CD14-positive monocyte (primary cell): ENCODE results near the gene HORMAD2. TPM values are rescaled to one million over a fixed set of nuclear protein-coding genes. Genes with fewer than 3 reads are reported as not detected.

Experiments
- DNase-seq, 3 donors: peaks; one replicate each; pipeline ENCODE4 v3.0.0-alpha.2; 2011 to 2022
- H2AFZ ChIP-seq: 2 replicates; pipeline ENCODE4 v1.6.0; 2012; ENCODE audit warnings: mild to moderate bottlenecking, low read depth, low read length, inconsistent platforms; ENCODE audit not compliant: insufficient read depth, poor library complexity, severe bottlenecking
- H3K27ac ChIP-seq, 2 donors: 1 replicate in 1 of 2; 2 replicates in 1 of 2; pipeline ENCODE4 v1.5.1; 2012 to 2013; ENCODE audit warnings: low read length in 2 of 2, control low read depth in 1 of 2, inconsistent platforms in 1 of 2, low read depth in 1 of 2, mild to moderate bottlenecking in 1 of 2
- H3K27me3 ChIP-seq, 2 donors: one replicate each; pipeline versions ENCODE4 v1.6.0 to v1.6.1; 2011 to 2013; ENCODE audit warnings: low read length in 2 of 2; ENCODE audit not compliant: control insufficient read depth in 2 of 2, insufficient read depth in 2 of 2
- H3K36me3 ChIP-seq, 2 donors: replicated peaks in 1 of 2; 1 replicate in 1 of 2; 2 replicates in 1 of 2; pipeline versions ENCODE4 v1.5.1 to v1.6.1; 2012 to 2013; ENCODE audit warnings: low read length in 2 of 2, control low read depth in 1 of 2, inconsistent platforms in 1 of 2, mild to moderate bottlenecking in 1 of 2; ENCODE audit not compliant: insufficient read depth in 2 of 2, control insufficient read depth in 1 of 2
- H3K4me1 ChIP-seq, 2 donors: 1 replicate in 1 of 2; 2 replicates in 1 of 2; pipeline versions ENCODE4 v1.5.1 to v1.6.1; 2012 to 2013; ENCODE audit warnings: low read length in 2 of 2, control low read depth in 1 of 2, inconsistent platforms in 1 of 2, mild to moderate bottlenecking in 1 of 2, moderate library complexity in 1 of 2; ENCODE audit not compliant: insufficient read depth in 2 of 2, control insufficient read depth in 1 of 2
- H3K4me2 ChIP-seq: replicated peaks from 2 replicates; pipeline ENCODE3; 2012; ENCODE audit warnings: low read length, moderate library complexity, mild to moderate bottlenecking; ENCODE audit not compliant: poor library complexity, severe bottlenecking; ENCODE audit errors: extremely low read depth
- H3K4me3 ChIP-seq, 3 experiments: fragments of 200-600 bp in 1 of 3; sonication (generic) in 1 of 3; replicated peaks in 1 of 3; 1 replicate in 2 of 3; 2 replicates in 1 of 3; pipeline ENCODE4 v1.5.1; 2011 to 2013; ENCODE audit warnings: low read length in 3 of 3, mild to moderate bottlenecking in 3 of 3, control low read depth in 2 of 3, low read depth in 2 of 3, inconsistent platforms in 1 of 3, moderate library complexity in 1 of 3
- H3K79me2 ChIP-seq: 2 replicates; pipeline ENCODE4 v1.6.0; 2012; ENCODE audit warnings: mild to moderate bottlenecking, control low read depth, inconsistent platforms, low read length, moderate library complexity; ENCODE audit not compliant: insufficient read depth
- H3K9ac ChIP-seq: 2 replicates; pipeline ENCODE4 v1.6.0; 2017; ENCODE audit warnings: low read length, mild to moderate bottlenecking; ENCODE audit not compliant: insufficient read depth, poor library complexity, severe bottlenecking
- H3K9me3 ChIP-seq, 2 donors: replicated peaks in 1 of 2; 1 replicate in 1 of 2; 2 replicates in 1 of 2; pipeline versions ENCODE4 v1.5.1 to v1.6.1; 2012 to 2013; ENCODE audit warnings: low read length in 2 of 2, control low read depth in 1 of 2; ENCODE audit not compliant: control insufficient read depth in 1 of 2, insufficient read depth in 1 of 2
- H4K20me1 ChIP-seq: 2 replicates; pipeline ENCODE4 v1.6.0; 2012; ENCODE audit warnings: mild to moderate bottlenecking, low read length, control low read depth, moderate library complexity; ENCODE audit not compliant: insufficient read depth
- H3K27ac Mint-ChIP-seq, 7 donors: one replicate each; pipeline ENCODE4 v1.8.0; 2020; ENCODE audit warnings: mild to moderate bottlenecking in 7 of 7, mixed read lengths in 7 of 7, moderate library complexity in 6 of 7, inconsistent platforms in 2 of 7
- H3K27me3 Mint-ChIP-seq, 3 donors: one replicate each; pipeline ENCODE4 v1.8.0; 2021 to 2022; ENCODE audit warnings: low read depth in 3 of 3, mild to moderate bottlenecking in 3 of 3, mixed read lengths in 3 of 3, moderate library complexity in 3 of 3, inconsistent platforms in 1 of 3
- H3K36me3 Mint-ChIP-seq, 2 donors: one replicate each; pipeline ENCODE4 v1.8.0; 2020; ENCODE audit warnings: mixed read lengths in 2 of 2, inconsistent platforms in 1 of 2, mild to moderate bottlenecking in 1 of 2
- H3K4me1 Mint-ChIP-seq: one replicate; pipeline ENCODE4 v1.8.0; 2020; ENCODE audit warnings: mild to moderate bottlenecking, mixed read lengths
- H3K4me3 Mint-ChIP-seq, 2 donors: one replicate each; pipeline ENCODE4 v1.8.0; 2020; ENCODE audit warnings: mild to moderate bottlenecking in 2 of 2, mixed read lengths in 2 of 2, moderate library complexity in 1 of 2
- H3K9me3 Mint-ChIP-seq, 7 donors: one replicate each; pipeline ENCODE4 v1.8.0; 2020 to 2022; ENCODE audit warnings: mixed read lengths in 7 of 7, mild to moderate bottlenecking in 6 of 7, moderate library complexity in 6 of 7, inconsistent platforms in 2 of 7
- WGBS: methylation state at CpG from one replicate; pipeline ENCODE4 v1.1.5; 2013; ENCODE audit warnings: missing lambda C conversion rate; ENCODE audit not compliant: insufficient coverage; 5-methylcytosine and 5-hydroxymethylcytosine counted together
- intact Hi-C, 2 donors: fragments of 100-400 bp; cut with micrococcal nuclease; formaldehyde crosslinking; loops; one replicate each; pipeline versions ENCODE4 v1.15.0 to v1.15.1; 2023
- polyA plus RNA-seq, 3 donors: library from polyadenylated mRNA; depleted of rRNA in 1 of 3; unstranded in 2 of 3; stranded (reverse) in 1 of 3; fragments of 300-500 nt in 2 of 3; fragments of >200 nt in 1 of 3; fragmentation: Illumina TruSeq in 2 of 3; gene quantifications; 1 replicate in 2 of 3; 2 replicates in 1 of 3; pipeline ENCODE4 v1.2.3, GENCODE V29; 2012 to 2021
- TF ChIP-seq, protein P1 (sequence below): fragments of 200-600 bp; IDR thresholded peaks from one replicate; pipeline ENCODE4 v1.8.0; 2022; ENCODE audit warnings: antibody characterized with exemption, mild to moderate bottlenecking

The HORMAD2 gene
- polyA plus RNA-seq, 3 donors = not detected

GRCh38 chr22:30104501-30105156, 24.4 kb downstream of the HORMAD2 start:
- Histone ChIP-seq H3K27ac (no peak overlapping the region), H3K9ac (no peak overlapping the region), H3K27me3 (no peaks in the 10 kb centered on the region), H4K20me1 (no peaks in the 10 kb centered on the region), H3K4me1 (no peaks in the 10 kb centered on the region), H3K9me3 (no peaks in the 10 kb centered on the region), H3K4me3 (no peak overlapping the region), H3K36me3 (no peaks in the 10 kb centered on the region), H3K4me2 (no peak overlapping the region), H2AFZ (no peak overlapping the region), H3K79me2 (no peaks in the 10 kb centered on the region)
- TF ChIP-seq, protein P1, sequence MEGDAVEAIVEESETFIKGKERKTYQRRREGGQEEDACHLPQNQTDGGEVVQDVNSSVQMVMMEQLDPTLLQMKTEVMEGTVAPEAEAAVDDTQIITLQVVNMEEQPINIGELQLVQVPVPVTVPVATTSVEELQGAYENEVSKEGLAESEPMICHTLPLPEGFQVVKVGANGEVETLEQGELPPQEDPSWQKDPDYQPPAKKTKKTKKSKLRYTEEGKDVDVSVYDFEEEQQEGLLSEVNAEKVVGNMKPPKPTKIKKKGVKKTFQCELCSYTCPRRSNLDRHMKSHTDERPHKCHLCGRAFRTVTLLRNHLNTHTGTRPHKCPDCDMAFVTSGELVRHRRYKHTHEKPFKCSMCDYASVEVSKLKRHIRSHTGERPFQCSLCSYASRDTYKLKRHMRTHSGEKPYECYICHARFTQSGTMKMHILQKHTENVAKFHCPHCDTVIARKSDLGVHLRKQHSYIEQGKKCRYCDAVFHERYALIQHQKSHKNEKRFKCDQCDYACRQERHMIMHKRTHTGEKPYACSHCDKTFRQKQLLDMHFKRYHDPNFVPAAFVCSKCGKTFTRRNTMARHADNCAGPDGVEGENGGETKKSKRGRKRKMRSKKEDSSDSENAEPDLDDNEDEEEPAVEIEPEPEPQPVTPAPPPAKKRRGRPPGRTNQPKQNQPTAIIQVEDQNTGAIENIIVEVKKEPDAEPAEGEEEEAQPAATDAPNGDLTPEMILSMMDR = no peak
- DNase-seq = no peak
- 60% methylated on average over 2 of the region's 3 CpGs for WGBS
- Mint-ChIP-seq H3K4me3 (peak overlapping the region in 1 of 2 donors; percentile 11), H3K36me3 (no peaks in the 10 kb centered on the region), H3K27ac (no peak overlapping the region), H3K4me1 (peaks cover 6% of the 10 kb centered on the region), H3K9me3 (no peaks in the 10 kb centered on the region), H3K27me3 (peaks cover 0 to 3% (median 2%) of the 10 kb centered on the region in 3 donors)
- intact Hi-C loops = loop anchor here (5.0 to 10.0 kb wide), 4 partner anchors 180 to 370 kb away; partner anchors contain the start of genes CASTOR1 (in 1 of the 2), RNF215 (in 1 of the 2) and SEC14L3 (in 1 of the 2)

DNA sequence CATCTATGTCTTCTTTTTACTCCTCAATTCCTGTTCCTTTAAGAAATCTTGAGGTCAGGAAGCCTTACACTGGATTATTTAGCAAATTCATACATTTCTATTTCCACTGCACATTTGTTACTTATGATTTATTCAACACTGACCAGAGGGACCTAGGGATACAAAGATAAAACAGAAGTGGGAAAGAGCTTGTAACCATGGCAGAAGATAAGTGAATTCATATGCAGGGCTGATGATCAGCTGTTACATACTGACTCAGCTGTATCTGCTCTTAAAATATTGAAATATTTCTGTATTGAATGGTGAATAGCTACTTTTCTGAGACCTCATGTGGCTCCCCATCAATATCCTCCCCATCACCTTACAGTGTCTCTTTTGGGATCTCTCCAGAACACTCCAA, 25.2 kb downstream of the HORMAD2 start:
- H3K4me3 Mint-ChIP-seq = no peak overlapping the region
- no peaks in the 10 kb centered on the region for H3K36me3 ChIP-seq
- intact Hi-C loops = loop anchor here (5.0 to 10.0 kb wide), 4 partner anchors 179 to 369 kb away; partner anchors contain the start of genes CASTOR1 (in 1 of the 2), RNF215 (in 1 of the 2) and SEC14L3 (in 1 of the 2)
- H3K27me3 Mint-ChIP-seq = peaks cover 0 to 3% (median 3%) of the 10 kb centered on the region in 3 donors
- no peaks in the 10 kb centered on the region for H3K4me1 ChIP-seq
- no peak overlapping the region for H2AFZ ChIP-seq
- H4K20me1 ChIP-seq = no peaks in the 10 kb centered on the region
- H3K27me3 ChIP-seq = no peaks in the 10 kb centered on the region
- no peak overlapping the region for H3K27ac Mint-ChIP-seq
- TF ChIP-seq, protein P1 = no peak
- no peak overlapping the region for H3K4me2 ChIP-seq
- H3K9me3 Mint-ChIP-seq = no peaks in the 10 kb centered on the region
- no peaks in the 10 kb centered on the region for H3K9me3 ChIP-seq
- H3K27ac ChIP-seq = no peak overlapping the region
- H3K79me2 ChIP-seq = no peaks in the 10 kb centered on the region
- no peak overlapping the region for H3K9ac ChIP-seq
- H3K4me3 ChIP-seq = no peak overlapping the region
- no peak for DNase-seq
- peaks cover 4% of the 10 kb centered on the region for H3K4me1 Mint-ChIP-seq
- H3K36me3 Mint-ChIP-seq = no peaks in the 10 kb centered on the region
